ENCODE data around the gene GTF2IRD1. TPM values are rescaled to one million over a fixed set of nuclear protein-coding genes. Genes with fewer than 3 reads are reported as not detected.
A peak's percentile ranks its signal among the peaks of the same experiment; 100 is the strongest.
"Not testable (repeated sequence)": the region's sequence is repeated elsewhere in the genome, so short reads cannot be mapped to it uniquely, and the experiment has no call there.

GTF2IRD1 gene
- total RNA-seq, 1 experiment from 2014 or later, result 16.9 TPM

DNA sequence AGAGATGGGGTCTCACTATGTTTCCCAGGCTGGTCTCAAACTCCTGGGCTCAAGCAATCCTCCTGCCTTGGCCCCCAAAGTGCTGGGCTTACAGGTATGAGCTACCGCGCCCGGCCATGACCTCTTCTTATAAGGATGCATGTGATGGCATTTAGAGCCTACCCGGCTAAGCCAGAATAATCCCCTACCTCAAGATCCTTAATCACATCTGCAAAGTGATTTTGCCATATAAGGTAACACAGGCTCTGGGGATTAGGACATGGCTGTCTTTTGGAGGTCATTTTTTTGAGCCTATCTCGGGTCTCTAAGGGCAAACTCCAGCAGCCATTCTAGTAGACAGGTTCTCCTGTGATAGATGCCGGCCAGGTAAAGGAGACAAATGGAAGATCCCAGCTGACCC is 39.6 kb downstream of the GTF2IRD1 start:
- no peak for DNase-seq (ENCODE audit: low read depth)

DNA sequence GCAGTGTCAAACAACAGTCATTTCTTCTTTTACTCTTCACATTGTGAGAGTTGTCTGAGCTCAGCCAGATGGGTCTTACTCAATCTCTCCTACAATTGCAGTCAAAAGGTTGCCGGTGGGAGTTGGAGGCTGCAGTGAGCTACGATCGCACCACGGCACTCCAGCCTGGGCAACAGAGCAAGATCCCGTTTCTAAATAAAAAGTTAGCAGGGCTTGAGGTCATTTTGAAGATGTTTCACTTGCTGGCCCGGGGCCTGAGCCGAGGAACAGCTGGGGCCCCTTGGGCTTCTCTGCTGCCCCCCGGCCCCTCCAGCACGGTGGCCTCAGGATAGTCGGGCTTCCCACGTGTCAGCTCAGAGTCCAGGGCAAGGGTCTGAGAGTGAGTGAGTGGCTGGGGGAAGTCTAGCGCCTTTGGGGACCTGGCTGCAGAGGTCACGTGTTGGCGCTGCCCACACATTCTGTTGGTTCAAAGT is 40.4 kb downstream of the GTF2IRD1 start:
- DNase-seq (ENCODE audit: low read depth), result no peak

DNA sequence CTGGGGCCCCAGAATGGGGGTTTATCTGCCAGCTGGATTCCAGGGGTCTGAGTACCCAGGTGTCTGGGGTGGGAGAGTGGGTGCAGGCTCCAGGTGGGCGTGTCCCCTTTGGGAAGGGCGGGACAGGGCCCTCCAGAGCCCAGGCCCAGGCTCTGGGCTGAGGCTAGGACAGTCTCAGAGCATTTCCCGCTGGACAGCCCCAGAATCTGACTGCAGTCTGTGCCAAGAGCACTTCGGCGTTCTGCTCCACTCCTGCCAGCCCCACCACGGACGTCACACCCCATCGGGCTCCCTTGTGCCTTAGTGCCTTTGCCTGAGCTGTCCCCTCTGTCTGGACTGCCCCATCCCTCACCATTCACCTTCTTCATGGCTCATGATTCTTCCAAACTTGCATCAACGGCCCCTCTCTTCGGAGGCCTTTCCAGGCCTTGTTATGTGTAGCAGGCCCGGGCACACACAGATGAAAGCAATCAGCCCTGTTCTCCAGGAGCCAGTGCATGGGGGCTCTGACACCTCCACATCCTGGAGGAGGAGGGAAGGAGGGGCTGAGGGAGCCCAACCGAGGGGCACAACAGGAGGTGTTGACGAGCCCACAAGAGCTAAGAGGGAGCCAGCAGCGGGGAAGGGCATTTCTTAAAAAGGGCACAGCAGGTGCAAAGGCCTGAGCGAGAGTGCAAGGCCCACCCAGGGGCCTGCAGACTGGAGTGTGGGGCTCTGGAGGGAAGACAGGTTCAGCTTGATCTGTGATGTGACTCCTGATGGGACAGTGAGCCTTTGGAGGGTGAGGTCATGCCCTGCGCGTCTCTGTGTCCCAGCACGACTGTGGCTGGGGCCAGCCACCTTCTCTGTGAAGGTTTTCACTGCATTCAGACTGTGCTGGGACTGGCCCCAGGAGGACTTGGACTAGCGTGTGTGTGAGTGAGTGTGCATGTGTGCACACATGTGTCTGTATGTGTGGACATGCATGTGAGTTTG is 41.7 kb downstream of the GTF2IRD1 start:
- no peak for DNase-seq (ENCODE audit: low read depth)

DNA sequence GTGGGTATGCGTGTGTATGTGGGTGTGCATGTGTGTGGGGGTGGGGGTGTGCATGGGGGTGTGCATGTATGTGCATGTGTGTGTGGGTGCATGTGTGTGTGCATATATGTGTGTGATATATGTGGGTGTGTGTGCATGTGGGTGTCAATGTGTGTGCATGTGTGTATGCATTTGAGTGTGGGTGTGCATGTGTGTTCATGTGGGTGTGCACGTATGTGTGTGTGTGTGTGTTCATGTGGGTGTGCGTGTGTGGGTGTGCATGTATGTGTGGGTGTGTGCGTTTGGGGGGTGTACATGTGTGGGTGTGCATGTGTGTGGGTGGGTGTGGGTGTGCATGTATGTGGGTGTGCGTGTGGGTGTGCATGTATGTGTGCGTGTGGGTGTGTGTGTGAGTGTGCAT is 42.6 kb downstream of the GTF2IRD1 start:
- DNase-seq (ENCODE audit: low read depth), result no peak

DNA sequence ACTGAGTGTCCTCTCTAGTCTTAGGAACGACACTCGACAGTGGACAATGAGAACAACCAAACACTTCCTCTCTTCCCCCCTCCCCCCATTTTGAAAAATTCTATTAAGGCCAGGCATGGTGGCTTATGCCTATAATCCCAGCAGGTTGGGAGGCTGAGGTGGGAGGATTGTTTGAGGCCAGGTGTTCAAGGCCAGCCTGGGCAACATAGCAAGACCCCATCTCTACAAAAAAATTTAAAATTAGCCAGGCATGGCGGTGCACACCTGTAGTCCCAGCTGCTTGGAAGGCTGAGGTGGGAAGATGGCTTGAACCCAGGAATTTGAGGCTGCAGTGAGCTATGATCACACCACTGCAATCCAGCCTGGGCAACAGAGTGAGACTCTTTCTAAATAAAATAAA is 43.1 kb downstream of the GTF2IRD1 start:
- not testable (repeated sequence) for DNase-seq (ENCODE audit: low read depth)

DNA sequence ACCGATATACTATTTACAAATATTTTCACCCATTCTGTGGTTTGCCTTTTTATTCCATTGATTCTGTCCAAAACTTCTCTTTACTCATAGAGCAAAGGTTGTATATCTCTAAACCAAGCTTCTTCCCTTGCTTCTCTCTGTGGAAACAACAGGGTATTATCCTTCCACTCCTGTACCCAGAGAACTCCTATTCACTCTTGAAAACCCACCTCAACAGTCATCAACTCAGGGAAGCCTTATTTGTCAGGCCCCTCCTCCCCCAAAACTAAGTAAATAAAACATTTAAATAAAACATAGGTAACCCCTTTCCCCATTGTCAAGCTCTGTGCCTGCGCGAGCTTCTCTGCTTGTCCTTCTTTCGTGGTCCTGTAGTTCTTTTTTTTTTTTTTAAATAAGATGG is 44.6 kb downstream of the GTF2IRD1 start:
- DNase-seq (ENCODE audit: low read depth), result no peak

DNA sequence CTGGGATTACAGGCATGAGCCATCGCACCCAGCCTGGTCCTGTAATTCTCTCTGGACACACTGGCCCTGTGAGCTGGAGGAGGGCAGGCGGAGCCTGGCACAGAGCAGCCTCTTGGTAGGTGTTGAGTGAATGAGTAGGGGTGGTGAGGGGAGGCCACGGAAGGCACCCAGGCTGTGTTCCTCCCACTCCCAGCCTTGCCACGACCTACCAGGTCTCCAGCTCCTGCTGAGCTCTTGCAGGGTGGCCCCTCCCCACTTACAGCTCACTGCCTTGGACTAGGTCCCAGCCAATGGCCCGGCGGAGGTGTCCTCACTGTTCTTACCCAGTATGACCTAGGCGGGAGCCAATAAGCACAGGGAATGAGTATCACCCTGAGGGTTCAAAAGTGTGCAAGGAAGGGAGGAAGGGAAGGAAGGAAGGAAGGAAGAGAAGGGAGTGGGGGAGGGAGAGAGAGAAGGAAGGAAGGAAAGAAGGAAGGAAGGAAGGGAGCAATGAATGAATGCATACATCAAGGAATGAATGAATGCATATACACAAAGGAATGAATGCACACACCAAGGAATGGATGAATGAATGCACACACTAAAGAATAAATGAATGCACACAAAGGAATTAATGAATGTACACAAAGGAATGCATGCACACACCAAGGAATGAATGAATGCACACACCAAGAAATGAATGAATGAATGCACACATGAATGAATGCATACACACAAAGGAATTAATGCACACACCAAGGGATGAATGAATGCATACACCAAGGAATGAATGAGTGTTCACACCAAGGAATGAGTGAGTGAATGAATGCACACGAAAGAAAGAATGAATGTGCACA is 45.5 kb downstream of the GTF2IRD1 start:
- DNase-seq (ENCODE audit: low read depth), result no peak

DNA sequence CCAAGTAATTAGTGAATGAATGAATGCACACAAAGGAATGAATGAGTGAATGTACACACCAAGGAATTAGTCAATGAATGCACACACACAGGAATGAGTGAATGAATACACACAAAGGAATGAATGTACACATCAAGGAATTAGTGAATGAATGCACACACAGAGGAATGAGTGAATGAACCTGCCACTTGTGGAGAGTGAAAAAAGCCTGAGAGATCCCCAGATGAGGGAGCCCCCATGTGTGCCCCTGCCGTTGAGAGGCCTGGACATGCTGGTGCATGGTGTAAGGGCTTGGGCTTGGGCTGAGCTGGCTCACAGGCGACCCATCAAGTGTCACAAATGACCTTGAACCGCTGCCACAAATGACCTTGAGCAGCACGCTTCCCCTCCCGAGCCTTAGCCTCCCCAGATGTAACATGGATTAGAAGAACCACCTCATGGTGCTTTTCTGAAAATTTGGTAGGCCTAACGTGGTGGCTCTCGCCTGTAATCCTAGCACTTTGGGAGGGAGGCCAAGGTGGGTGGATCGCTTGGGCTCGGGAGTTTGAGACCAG is 46.2 kb downstream of the GTF2IRD1 start:
- DNase-seq (ENCODE audit: low read depth), result no peak

DNA sequence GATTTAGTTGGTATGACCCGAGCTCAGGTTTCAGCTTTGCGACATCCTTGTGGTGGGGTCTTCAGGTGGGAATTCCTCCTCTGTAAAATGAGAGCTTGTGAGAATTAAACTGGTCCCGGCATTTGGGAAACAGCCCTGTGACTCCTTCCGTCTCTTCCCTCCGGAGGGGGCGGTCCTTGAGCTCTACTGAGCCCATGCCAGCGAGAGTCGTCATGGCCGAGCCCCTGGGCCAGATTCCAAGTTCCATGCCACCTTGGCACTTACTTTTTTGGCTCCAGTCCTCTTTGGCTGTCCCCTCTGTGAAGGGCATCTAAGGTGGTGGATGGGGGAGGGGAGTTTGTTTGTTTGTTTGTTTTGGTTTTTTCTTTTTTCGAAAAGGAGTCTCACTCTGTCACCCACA is 47.6 kb downstream of the GTF2IRD1 start:
- DNase-seq (ENCODE audit: low read depth), result peak; percentile 35

DNA sequence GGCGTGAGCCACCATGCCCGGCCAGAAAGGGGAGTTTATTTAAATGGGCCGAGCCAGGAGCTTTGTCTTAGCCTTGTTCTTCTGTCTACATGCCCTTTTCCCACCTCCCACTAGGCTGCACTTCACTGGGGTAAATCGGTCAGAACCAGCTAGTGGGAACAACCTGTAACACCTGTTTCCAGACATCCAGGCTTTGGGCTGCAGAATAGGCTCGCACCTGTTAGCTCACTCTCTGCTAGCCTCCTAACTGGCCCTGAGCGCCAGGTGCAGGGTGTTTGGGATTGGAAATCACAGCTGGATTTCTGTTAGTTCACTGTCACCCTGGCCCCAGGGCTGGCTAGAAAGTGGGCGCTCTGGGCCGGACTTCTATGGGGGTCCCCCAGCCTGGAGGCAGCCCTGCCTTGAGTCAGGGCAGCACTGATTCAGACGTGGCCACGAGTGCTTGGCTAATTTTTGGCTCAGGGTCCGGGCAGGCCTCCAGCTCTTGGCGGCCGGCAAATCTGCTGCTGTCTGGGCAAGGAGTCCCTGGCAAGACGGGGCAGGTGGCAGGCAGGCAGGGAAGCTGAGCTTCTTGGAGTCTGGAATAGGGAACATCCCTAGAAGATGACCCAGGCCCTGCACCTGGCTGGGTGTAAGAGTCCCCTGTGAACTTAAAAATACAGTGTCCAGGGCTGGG is 48.6 kb downstream of the GTF2IRD1 start:
- no peak for DNase-seq (ENCODE audit: low read depth)

DNA sequence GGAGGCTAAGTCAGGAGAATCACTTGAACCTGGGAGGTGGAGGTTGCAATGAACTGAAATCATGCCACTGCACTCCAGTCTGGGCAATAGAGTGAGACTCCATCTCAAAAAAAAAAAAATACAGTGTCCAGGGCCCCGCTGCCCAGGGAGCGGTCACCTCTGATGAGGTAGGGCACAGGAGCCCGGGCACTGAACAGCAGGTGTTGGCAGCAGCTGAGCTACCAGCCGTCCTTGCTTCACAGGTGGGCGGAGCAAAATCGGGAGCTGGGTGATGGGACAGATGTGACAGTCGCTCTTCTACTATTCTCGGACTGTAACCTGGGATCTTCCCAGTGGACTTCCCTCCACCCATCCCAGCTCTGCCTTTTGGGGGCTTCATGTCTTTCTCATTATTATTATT is 49.4 kb downstream of the GTF2IRD1 start:
- DNase-seq (ENCODE audit: low read depth), result no peak

DNA sequence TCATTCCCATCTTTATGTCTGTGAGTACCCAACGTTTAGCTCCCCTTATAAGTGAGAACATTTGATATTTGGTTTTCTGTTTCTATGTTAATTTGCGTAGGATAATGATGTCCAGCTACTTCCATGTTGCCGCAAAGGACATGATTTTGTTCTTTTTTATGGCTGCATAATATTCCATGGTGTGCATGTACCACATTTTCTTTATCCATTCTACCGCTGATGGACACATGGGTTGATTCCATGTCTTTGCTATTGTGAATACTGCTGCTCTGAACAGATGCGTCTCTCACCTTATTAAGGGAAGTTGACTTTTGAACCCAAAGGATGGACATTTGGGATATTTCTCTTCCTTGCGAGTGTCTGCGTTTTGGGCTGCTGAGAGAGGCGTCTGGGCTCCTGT is 50.2 kb downstream of the GTF2IRD1 start:
- DNase-seq (ENCODE audit: low read depth), result no peak

DNA sequence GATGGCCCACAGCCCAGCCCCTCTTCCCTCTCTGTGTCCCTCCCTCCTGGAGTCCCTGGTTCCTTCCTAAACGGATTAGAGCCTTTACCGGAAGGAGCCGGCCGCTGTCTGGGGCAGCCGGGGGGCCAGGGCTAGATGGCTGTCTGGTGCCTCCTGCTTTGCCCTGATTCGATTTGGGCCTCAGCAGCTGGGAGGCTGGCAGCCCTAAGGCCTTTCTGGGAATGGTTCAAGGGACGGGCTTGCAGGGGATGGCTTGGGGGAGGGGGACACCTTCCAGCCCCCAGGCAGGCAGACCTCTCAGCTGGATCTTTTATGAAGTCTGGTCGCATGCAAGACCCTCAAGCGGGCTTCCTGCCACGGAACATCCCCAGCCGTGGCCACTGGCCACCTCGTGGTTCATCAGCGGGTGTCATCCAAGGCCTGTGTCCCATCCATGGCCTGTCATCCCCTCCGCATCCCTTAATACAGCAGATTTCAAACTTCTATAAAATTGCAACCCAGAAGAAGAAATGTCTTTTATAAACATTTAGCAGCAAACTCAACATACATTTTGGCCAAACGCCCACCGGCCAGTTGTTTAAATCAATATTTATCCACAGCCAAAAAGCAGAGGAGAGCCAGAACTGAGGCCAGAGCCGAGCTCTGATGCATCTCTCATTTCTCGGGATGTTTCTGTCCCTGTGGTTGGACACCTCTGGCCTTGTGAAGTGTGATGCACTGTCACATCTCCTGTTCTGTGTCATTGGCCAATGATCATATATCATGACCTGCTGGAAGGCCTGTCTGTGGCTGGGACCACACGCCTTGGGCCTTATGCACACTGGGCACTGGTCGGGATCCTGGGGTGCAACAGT is 52.0 kb downstream of the GTF2IRD1 start:
- DNase-seq (ENCODE audit: low read depth), result no peak

DNA sequence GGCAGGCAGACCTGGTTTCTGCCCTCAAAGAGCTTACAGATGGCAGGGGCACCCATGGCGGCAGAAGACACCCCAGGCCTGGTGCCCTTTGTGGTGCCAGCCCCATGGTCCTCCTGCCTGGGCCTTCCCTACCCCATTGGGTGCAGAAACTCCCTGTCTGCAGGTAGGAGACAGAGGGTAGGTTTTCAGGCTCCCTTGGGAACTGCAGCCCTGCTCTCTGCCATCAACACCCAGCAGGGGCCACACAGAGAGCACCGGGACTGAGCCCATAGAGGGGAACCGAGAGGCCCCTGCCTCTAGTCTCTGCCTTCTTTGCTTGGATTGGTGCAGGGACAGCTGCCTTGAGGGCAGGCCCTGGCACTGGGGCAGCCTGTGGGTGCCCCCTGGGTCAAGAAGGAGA is 52.6 kb downstream of the GTF2IRD1 start:
- DNase-seq (ENCODE audit: low read depth), result no peak

DNA sequence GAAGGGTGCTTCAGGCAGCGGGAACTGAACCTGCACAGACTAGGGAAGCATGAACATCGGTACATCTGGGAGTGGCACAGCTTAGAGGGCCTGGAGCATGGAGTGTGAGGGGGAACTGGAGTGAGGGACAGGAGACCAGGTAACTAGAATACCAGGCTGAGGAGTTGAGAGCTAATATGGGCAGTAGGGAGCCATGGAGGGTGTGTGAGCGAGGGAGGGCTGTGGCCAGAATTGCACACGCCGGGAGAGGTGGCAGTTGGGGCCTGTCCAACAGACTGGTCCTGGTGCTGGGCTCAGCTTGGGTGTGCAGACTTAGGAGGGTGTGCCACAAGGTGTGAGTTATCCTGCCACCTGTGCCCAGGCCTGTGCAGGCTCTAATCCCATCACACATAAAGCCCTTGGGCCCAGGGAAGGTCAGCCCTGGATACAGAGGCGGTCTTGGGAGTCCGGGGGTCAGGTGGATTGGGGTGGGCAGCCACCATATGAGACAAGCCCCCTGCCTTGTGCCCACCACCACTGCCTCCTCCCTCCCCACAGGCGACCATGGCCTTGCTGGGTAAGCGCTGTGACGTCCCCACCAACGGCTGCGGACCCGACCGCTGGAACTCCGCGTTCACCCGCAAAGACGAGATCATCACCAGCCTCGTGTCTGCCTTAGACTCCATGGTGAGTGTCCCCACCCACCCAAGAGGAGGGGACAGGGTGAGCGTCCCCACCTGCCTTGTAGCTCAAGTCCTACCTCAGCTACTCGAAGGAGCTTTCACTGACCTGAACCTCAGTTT is 54.0 kb downstream of the GTF2IRD1 start:
- DNase-seq (ENCODE audit: low read depth), result no peak

DNA sequence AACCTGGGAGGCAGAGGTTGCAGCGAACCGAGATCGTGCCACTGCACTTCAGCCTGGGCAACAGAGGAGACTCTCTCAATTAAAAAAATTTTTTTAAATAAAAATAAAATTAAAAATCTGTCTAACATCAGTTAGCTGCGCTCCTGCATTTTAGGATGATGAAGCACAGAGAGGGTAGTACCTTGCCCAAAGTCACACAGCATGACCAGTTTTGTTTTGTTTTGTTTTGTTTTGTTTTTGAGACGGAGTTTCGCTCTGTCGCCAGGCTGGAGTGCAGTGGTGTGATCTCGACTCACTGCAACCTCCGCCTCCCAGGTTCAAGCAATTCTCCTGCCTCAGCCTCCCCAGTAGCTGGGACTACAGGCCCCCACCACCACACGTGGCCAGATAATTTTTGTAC is 55.7 kb downstream of the GTF2IRD1 start:
- not testable (repeated sequence) for DNase-seq (ENCODE audit: low read depth)

DNA sequence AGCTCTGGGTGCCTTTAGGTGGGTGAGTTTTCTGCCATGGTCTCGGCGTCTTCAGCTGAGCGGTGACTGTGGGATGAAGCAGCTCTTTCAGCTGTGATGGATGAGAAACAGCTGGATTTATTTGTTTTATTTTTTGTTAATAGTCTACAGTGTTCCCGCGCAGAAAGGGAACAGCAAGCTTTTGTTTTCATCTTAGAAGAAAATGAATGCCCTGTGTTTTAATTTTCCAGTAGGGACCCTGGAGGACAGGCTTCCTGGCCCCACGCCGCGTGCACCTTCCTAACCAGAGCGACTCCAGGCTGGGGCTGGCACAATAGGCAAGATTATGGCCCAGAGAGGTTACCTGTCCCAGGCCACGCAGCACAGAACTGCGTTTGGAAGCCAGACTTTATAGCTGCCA is 57.6 kb downstream of the GTF2IRD1 start:
- no peak for DNase-seq (ENCODE audit: low read depth)

DNA sequence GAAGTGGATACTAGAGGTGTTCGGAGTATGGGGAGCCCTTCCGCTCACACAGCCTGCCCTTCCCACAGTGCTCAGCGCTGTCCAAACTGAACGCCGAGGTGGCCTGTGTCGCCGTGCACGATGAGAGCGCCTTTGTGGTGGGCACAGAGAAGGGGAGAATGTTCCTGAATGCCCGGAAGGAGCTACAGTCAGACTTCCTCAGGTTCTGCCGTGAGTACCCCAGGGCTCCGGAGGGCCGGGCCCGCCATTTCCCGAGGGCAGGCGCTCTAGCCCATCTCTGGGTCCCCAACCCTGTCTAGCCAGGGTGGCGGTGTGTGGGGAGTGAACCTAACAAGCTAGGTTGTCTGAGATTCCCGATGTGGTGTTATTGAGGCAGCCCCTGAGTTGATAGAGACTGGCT is 59.1 kb downstream of the GTF2IRD1 start:
- no peak for DNase-seq (ENCODE audit: low read depth)

DNA sequence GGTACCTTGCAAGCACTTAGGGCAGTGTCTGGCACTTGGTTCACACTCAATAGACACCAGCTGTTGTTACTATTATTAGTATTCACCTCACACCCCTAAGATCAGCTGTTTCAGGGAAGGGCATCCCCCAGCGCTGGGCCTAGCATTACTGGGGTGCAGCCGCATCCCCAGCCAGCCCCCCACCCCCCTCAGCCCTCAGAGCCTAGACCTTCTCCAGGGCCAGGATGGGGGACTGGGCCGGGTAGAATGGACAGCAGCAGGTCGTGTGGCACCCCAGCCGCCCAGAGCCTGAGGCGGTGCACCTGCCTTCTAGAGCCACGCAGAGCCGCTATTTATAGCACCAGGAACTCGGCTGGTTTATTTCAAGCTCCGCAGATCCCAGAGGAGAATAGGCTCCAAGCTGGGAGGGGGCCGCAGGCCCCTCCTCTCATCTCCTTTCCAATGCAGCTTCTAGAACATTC is 60.5 kb downstream of the GTF2IRD1 start:
- DNase-seq (ENCODE audit: low read depth), result no peak

DNA sequence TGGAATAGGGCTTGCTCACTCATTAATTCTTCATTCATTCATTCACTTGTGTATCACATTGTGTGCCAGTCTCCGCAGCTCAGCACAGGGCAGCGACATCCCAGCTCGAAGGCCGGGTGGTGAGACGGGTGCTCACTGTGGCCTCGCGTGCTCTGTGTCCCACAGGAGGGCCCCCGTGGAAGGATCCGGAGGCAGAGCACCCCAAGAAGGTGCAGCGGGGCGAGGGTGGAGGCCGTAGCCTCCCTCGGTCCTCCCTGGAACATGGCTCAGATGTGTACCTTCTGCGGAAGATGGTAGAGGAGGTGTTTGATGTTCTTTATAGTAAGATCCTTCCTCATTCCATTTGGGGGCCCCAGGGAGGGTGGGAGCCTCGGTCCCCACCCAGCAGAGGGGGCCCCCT is 61.6 kb downstream of the GTF2IRD1 start:
- DNase-seq (ENCODE audit: low read depth), result no peak

Data from M059J (cell line).